GM18526 (cell line): Measurements from ENCODE around the gene PDPK1.

Experiments
- POLR2A ChIP-seq: IDR thresholded peaks from 3 replicates; pipeline ENCODE4 v1.6.1; 2011; ENCODE audit not compliant: insufficient read length; ENCODE audit errors: extremely low read depth

The PDPK1 gene

GRCh38 chr16:2614761-2615191 is 77.0 kb downstream of the PDPK1 start:
- TF ChIP-seq POLR2A: no peak
